NCI-H1092 (cell line): ENCODE measurements around the gene MAP4K2.

ENCODE experiments used
- DNase-seq: peaks from one replicate; lab custom pipeline; 2025; lab: John Stamatoyannopoulos, UW

The MAP4K2 gene

GRCh38 chr11:64813826-64814225, 10.8 kb upstream of the MAP4K2 start:
- no peak for DNase-seq

GRCh38 chr11:64810891-64811272, 7.9 kb upstream of the MAP4K2 start:
- DNase-seq: no peak

GRCh38 chr11:64810271-64810890, 7.4 kb upstream of the MAP4K2 start, which contains the start of gene MEN1:
MEN1 (minus strand) TSS chr11:64810551; CDS start chr11:64810109, 442 bp downstream.
- DNase-seq: peak; percentile 95

GRCh38 chr11:64809781-64810241, 6.8 kb upstream of the MAP4K2 start:
- DNase-seq: no peak

GRCh38 chr11:64805481-64805880, 2.5 kb upstream of the MAP4K2 start:
- DNase-seq: no peak

GRCh38 chr11:64804346-64805210, 1.6 kb upstream of the MAP4K2 start:
- no peak for DNase-seq

- no peak for DNase-seq
These were observed 882 bp upstream of the MAP4K2 start for GRCh38 chr11:64803846-64804345.

GRCh38 chr11:64802370-64803157, 450 bp downstream of the MAP4K2 start:
- no peak for DNase-seq

GRCh38 chr11:64801561-64802369, 1.2 kb downstream of the MAP4K2 start:
- no peak for DNase-seq

GRCh38 chr11:64801158-64801464, 1.9 kb downstream of the MAP4K2 start:
- no peak for DNase-seq

- no peak for DNase-seq
These were observed 2.5 kb downstream of the MAP4K2 start for GRCh38 chr11:64800303-64801157.

GRCh38 chr11:64799623-64800302, 3.3 kb downstream of the MAP4K2 start:
- DNase-seq: peak; percentile 62

GRCh38 chr11:64799256-64799622, 3.8 kb downstream of the MAP4K2 start:
- DNase-seq: no peak

- DNase-seq: no peak
These were observed 6.1 kb downstream of the MAP4K2 start for GRCh38 chr11:64796757-64797541.

GRCh38 chr11:64796047-64796756, 6.8 kb downstream of the MAP4K2 start:
- no peak for DNase-seq

GRCh38 chr11:64794526-64794925, 8.5 kb downstream of the MAP4K2 start:
- no peak for DNase-seq

GRCh38 chr11:64793271-64794160, 9.5 kb downstream of the MAP4K2 start:
- DNase-seq: no peak

GRCh38 chr11:64792482-64792881, 10.5 kb downstream of the MAP4K2 start:
- no peak for DNase-seq
